Left ventricle myocardium inferior (tissue), 1 donor: ENCODE results near the gene ARSA. TPM values are rescaled to one million over a fixed set of nuclear protein-coding genes. Genes with fewer than 3 reads are reported as not detected.
A peak's percentile ranks its signal among the peaks of the same experiment; 100 is the strongest.

ENCODE experiments used
- DNase-seq: peaks from one replicate; pipeline ENCODE4 v3.0.0-alpha.2; 2020
- H3K27ac ChIP-seq: fragments of 200-600 bp; replicated peaks from 2 replicates; pipeline ENCODE4 v1.8.0; 2021
- H3K27me3 ChIP-seq: fragments of 200-600 bp; 2 replicates; pipeline ENCODE4 v1.8.0; 2021; ENCODE audit warnings: low read depth
- H3K36me3 ChIP-seq: fragments of 200-600 bp; 2 replicates; pipeline ENCODE4 v1.8.0; 2021
- H3K4me1 ChIP-seq: fragments of 200-600 bp; 2 replicates; pipeline ENCODE4 v1.8.0; 2021
- H3K4me3 ChIP-seq: fragments of 200-600 bp; 2 replicates; pipeline ENCODE4 v1.8.0; 2021; ENCODE audit warnings: mild to moderate bottlenecking, moderate library complexity
- H3K9me3 ChIP-seq: fragments of 200-600 bp; replicated peaks from 2 replicates; pipeline ENCODE4 v1.8.0; 2021
- CTCF ChIP-seq: fragments of 200-600 bp; IDR thresholded peaks from 2 replicates; pipeline ENCODE4 v1.8.0; 2021; ENCODE audit warnings: antibody characterized with exemption, mild to moderate bottlenecking, borderline replicate concordance
- intact Hi-C: fragments of 100-400 bp; cut with micrococcal nuclease; formaldehyde crosslinking; loops from one replicate; pipeline ENCODE4 v1.11.0; 2022
- total RNA-seq: library from RNA; stranded (reverse); fragmentation: NEBNext Ultra II Directional; extraction: Animal tissue kit (Norgen Biotek cat#: 25700); gene quantifications from one replicate; pipeline ENCODE4 v1.2.1, GENCODE V29; 2021
- donor health status: DM: no; HTN: yes; CAD: no; lungs with severe emphysema.

Gene ARSA
- total RNA-seq, 1 donor from 2014 or later: 23.5 TPM

- H3K27me3 ChIP-seq: no peaks in the 10 kb centered on the region
- H3K36me3 ChIP-seq: peaks cover 12% of the 10 kb centered on the region
- peaks cover 38% of the 10 kb centered on the region for H3K4me1 ChIP-seq
- peak overlapping the region; percentile 83 for H3K4me3 ChIP-seq
- DNase-seq: no peak
- intact Hi-C loops: no loop called here
- no peak for TF ChIP-seq CTCF
- no peaks in the 10 kb centered on the region for H3K9me3 ChIP-seq
- no peak overlapping the region for H3K27ac ChIP-seq
Observed at GRCh38 chr22:50584106-50585096, 43.6 kb downstream of the ARSA start.

GRCh38 chr22:50583294-50583861 is 44.6 kb downstream of the ARSA start:
- no peak for TF ChIP-seq CTCF
- Histone ChIP-seq H3K4me1 (peaks cover 48% of the 10 kb centered on the region), H3K36me3 (peaks cover 12% of the 10 kb centered on the region), H3K4me3 (peak overlapping the region; percentile 83), H3K27me3 (no peaks in the 10 kb centered on the region), H3K9me3 (no peaks in the 10 kb centered on the region), H3K27ac (peak overlapping the region; percentile 99)
- no peak for DNase-seq
- intact Hi-C loops: no loop called here

GRCh38 chr22:50582493-50583293 is 45.3 kb downstream of the ARSA start, which contains the start of gene CHKB:
TSS of gene CHKB (minus strand) at chr22:50582849. CDS start at chr22:50582781, 68 bp downstream.
- DNase-seq: peak; percentile 98
- peaks cover 53% of the 10 kb centered on the region for H3K4me1 ChIP-seq
- H3K9me3 ChIP-seq: no peaks in the 10 kb centered on the region
- no peak for TF ChIP-seq CTCF
- H3K4me3 ChIP-seq: peak within 1 kb of the TSS; percentile 83
- H3K27ac ChIP-seq: peak within 1 kb of the TSS; percentile 99
- peaks cover 12% of the 10 kb centered on the region for H3K36me3 ChIP-seq
- no peaks in the 10 kb centered on the region for H3K27me3 ChIP-seq
- intact Hi-C loops: no loop called here

- H3K4me3 ChIP-seq: peak overlapping the region; percentile 83
- H3K4me1 ChIP-seq: peaks cover 60% of the 10 kb centered on the region
- no peak for TF ChIP-seq CTCF
- intact Hi-C loops: no loop called here
- H3K9me3 ChIP-seq: no peaks in the 10 kb centered on the region
- no peaks in the 10 kb centered on the region for H3K27me3 ChIP-seq
- peaks cover 12% of the 10 kb centered on the region for H3K36me3 ChIP-seq
- peak overlapping the region; percentile 99 for H3K27ac ChIP-seq
- no peak for DNase-seq
Observed at GRCh38 chr22:50581950-50582492, 45.9 kb downstream of the ARSA start.
